T1000 (cell line): ENCODE data around the gene TIMM17B.
"Not testable (repeated sequence)": the region's sequence is repeated elsewhere in the genome, so short reads cannot be mapped to it uniquely, and the experiment has no call there.

Experiments used
- DNase-seq: peaks from one replicate; lab custom pipeline; 2025; ENCODE audit warnings: mixed read lengths; lab: John Stamatoyannopoulos, UW

TIMM17B gene

GRCh38 chrX:48893556-48894348, 3.8 kb downstream of the TIMM17B start:
- no peak for DNase-seq

GRCh38 chrX:48892896-48893295, 4.7 kb downstream of the TIMM17B start:
- DNase-seq = no peak

- peak; percentile 92 for DNase-seq
These were observed 5.9 kb downstream of the TIMM17B start for GRCh38 chrX:48891402-48892288.

GRCh38 chrX:48890934-48891401, 6.6 kb downstream of the TIMM17B start:
- DNase-seq = no peak

- DNase-seq = no peak
These were observed 7.2 kb downstream of the TIMM17B start for GRCh38 chrX:48890296-48890925.

- not testable (repeated sequence) for DNase-seq
These were observed 11.0 kb downstream of the TIMM17B start for GRCh38 chrX:48886586-48886985.

- no peak for DNase-seq
These were observed 13.8 kb downstream of the TIMM17B start for GRCh38 chrX:48883729-48884128.

- not testable (repeated sequence) for DNase-seq
These were observed 20.6 kb downstream of the TIMM17B start for GRCh38 chrX:48876944-48877343.

GRCh38 chrX:48872017-48872416, 25.6 kb downstream of the TIMM17B start:
- DNase-seq = not testable (repeated sequence)

GRCh38 chrX:48864210-48864609, 33.4 kb downstream of the TIMM17B start:
- no peak for DNase-seq

- DNase-seq = no peak
These were observed 42.7 kb downstream of the TIMM17B start for GRCh38 chrX:48854898-48855297.

GRCh38 chrX:48854121-48854804, 43.3 kb downstream of the TIMM17B start:
- not testable (repeated sequence) for DNase-seq

- not testable (repeated sequence) for DNase-seq
These were observed 44.1 kb downstream of the TIMM17B start for GRCh38 chrX:48853494-48853893.

GRCh38 chrX:48852857-48853256, 44.7 kb downstream of the TIMM17B start:
- DNase-seq = no peak

- no peak for DNase-seq
These were observed 48.7 kb downstream of the TIMM17B start for GRCh38 chrX:48848847-48849246.
